ENCODE measurements around the gene CMKLR1. TPM values are rescaled to one million over a fixed set of nuclear protein-coding genes. Genes with fewer than 3 reads are reported as not detected.

The CMKLR1 gene
- total RNA-seq, 1 donor from 2014 or later: not detected

GRCh38 chr12:108295641-108296040, 43.5 kb downstream of the CMKLR1 start:
- Histone ChIP-seq H3K4me3 (no peak overlapping the region), H3K4me2 (no peak overlapping the region), H3K79me2 (ENCODE audit: low read depth) (no peaks in the 10 kb centered on the region), H3K27me3 (no peaks in the 10 kb centered on the region), H4K20me1 (ENCODE audit: low read depth) (no peaks in the 10 kb centered on the region), H3K36me3 (no peaks in the 10 kb centered on the region), H3F3A (ENCODE audit: low read depth) (no peaks in the 10 kb centered on the region), H3K9ac (no peak overlapping the region), H3K27ac (no peak overlapping the region), H2AFZ (replicated peaks) (no peak overlapping the region), H3K9me3 (ENCODE audit: low read depth) (no peaks in the 10 kb centered on the region), H3K4me1 (peaks cover 3% of the 10 kb centered on the region)
- TF ChIP-seq CTCF (IDR thresholded peaks at IDR 0.05) (no peak), EZH2 (IDR thresholded peaks at IDR 0.05) (no peak), EZH2phosphoT487 (IDR thresholded peaks at IDR 0.05) (no peak)
- no peak for DNase-seq (ENCODE audit: low spot score)
- H3K9me3 Mint-ChIP-seq: no peaks in the 10 kb centered on the region
- no peaks in the 10 kb centered on the region for H3K36me3 Mint-ChIP-seq
- H3K4me1 Mint-ChIP-seq: peaks cover 39% of the 10 kb centered on the region
- H3K27me3 Mint-ChIP-seq (ENCODE audit: insufficient read depth, low read depth): peaks cover 20% of the 10 kb centered on the region
- peak overlapping the region; percentile 59 for H3K4me3 Mint-ChIP-seq
- H3K27ac Mint-ChIP-seq: peak overlapping the region; percentile 24

GRCh38 chr12:108289350-108290161, 49.6 kb downstream of the CMKLR1 start:
- no peak overlapping the region for H3K27ac ChIP-seq
- no peak overlapping the region for H3K4me3 Mint-ChIP-seq
- H3K27me3 ChIP-seq: no peaks in the 10 kb centered on the region
- no peaks in the 10 kb centered on the region for H3K9me3 ChIP-seq (ENCODE audit: low read depth)
- H3F3A ChIP-seq (ENCODE audit: low read depth): no peaks in the 10 kb centered on the region
- no peak overlapping the region for H3K4me2 ChIP-seq
- H3K4me1 Mint-ChIP-seq: peaks cover 6% of the 10 kb centered on the region
- no peaks in the 10 kb centered on the region for H3K4me1 ChIP-seq
- no peaks in the 10 kb centered on the region for H3K36me3 Mint-ChIP-seq
- no peaks in the 10 kb centered on the region for H3K79me2 ChIP-seq (ENCODE audit: low read depth)
- H3K9me3 Mint-ChIP-seq: no peaks in the 10 kb centered on the region
- peaks cover 16% of the 10 kb centered on the region for H3K27me3 Mint-ChIP-seq (ENCODE audit: insufficient read depth, low read depth)
- no peak for DNase-seq (ENCODE audit: low spot score)
- H4K20me1 ChIP-seq (ENCODE audit: low read depth): no peaks in the 10 kb centered on the region
- H3K9ac ChIP-seq: no peak overlapping the region
- TF ChIP-seq EZH2phosphoT487 (IDR thresholded peaks at IDR 0.05) (no peak), EZH2 (IDR thresholded peaks at IDR 0.05) (no peak), CTCF (IDR thresholded peaks at IDR 0.05) (no peak)
- H3K4me3 ChIP-seq: no peak overlapping the region
- H3K27ac Mint-ChIP-seq: no peak overlapping the region
- H2AFZ ChIP-seq (replicated peaks): no peak overlapping the region
- no peaks in the 10 kb centered on the region for H3K36me3 ChIP-seq

- Histone ChIP-seq H3K9ac (no peak overlapping the region), H3K9me3 (ENCODE audit: low read depth) (no peaks in the 10 kb centered on the region), H3K27ac (no peak overlapping the region), H3K27me3 (no peaks in the 10 kb centered on the region), H3K4me1 (no peaks in the 10 kb centered on the region), H3K79me2 (ENCODE audit: low read depth) (no peaks in the 10 kb centered on the region), H4K20me1 (ENCODE audit: low read depth) (no peaks in the 10 kb centered on the region), H3K36me3 (no peaks in the 10 kb centered on the region), H3K4me3 (no peak overlapping the region), H3F3A (ENCODE audit: low read depth) (no peaks in the 10 kb centered on the region), H2AFZ (replicated peaks) (no peak overlapping the region), H3K4me2 (no peak overlapping the region)
- peaks cover 16% of the 10 kb centered on the region for H3K4me1 Mint-ChIP-seq
- H3K27me3 Mint-ChIP-seq (ENCODE audit: insufficient read depth, low read depth): peaks cover 8% of the 10 kb centered on the region
- no peak for TF ChIP-seq CTCF (IDR thresholded peaks at IDR 0.05)
- TF ChIP-seq EZH2 (IDR thresholded peaks at IDR 0.05): no peak
- no peak for TF ChIP-seq EZH2phosphoT487 (IDR thresholded peaks at IDR 0.05)
- peak overlapping the region; percentile 44 for H3K27ac Mint-ChIP-seq
- no peak for DNase-seq (ENCODE audit: low spot score)
- H3K9me3 Mint-ChIP-seq: no peaks in the 10 kb centered on the region
- no peak overlapping the region for H3K4me3 Mint-ChIP-seq
- no peaks in the 10 kb centered on the region for H3K36me3 Mint-ChIP-seq
Observed at GRCh38 chr12:108287227-108287626, 51.9 kb downstream of the CMKLR1 start.

Measured in neural progenitor cell (in vitro differentiated cells).